Measurements from ENCODE around the gene KCNMA1. TPM values are rescaled to one million over a fixed set of nuclear protein-coding genes. Genes with fewer than 3 reads are reported as not detected.

Gene KCNMA1
- total RNA-seq, 2 donors from 2014 or later = 23.2 to 44.5 TPM

DNA sequence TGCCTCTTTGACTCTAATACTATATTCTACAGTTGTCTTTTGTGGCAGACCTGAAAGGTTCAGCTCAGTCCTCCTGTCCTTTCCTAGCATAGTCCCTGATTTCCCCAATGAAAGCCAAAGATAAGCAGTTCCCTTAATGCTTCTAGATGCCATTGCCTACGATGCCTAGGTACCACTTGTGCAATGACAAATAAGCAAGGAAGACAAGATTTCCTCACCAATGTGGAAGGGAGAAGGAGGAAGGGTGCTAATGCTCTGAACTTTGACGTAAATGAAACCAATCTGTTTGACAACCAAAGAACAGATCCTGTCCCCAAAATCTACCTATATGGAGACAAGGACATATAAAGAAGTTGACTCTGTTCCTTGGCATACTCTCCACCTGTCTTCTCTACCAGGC is 393.3 kb downstream of the KCNMA1 start:
- H3K27me3 ChIP-seq = no peaks in the 10 kb centered on the region
- TF ChIP-seq CTCF (IDR thresholded peaks at IDR 0.05) = no peak
- no peak overlapping the region for H3K9ac ChIP-seq (ENCODE audit: low read depth in 2 of 2, low read length in 2 of 2)
- no peak overlapping the region for H3K27ac ChIP-seq
- H3K9me3 ChIP-seq = no peaks in the 10 kb centered on the region
- H3K4me1 ChIP-seq = no peaks in the 10 kb centered on the region
- intact Hi-C loops (cut with DNase I) = no loop called here
- no peak for DNase-seq
- H3K4me3 ChIP-seq = no peak overlapping the region
- H3K36me3 ChIP-seq = no peaks in the 10 kb centered on the region

GRCh38 chr10:77241350-77241725 is 396.3 kb downstream of the KCNMA1 start:
- DNase-seq = no peak
- intact Hi-C loops (cut with DNase I) = no loop called here
- no peak overlapping the region for H3K4me3 ChIP-seq
- no peak overlapping the region for H3K9ac ChIP-seq (ENCODE audit: low read depth in 2 of 2, low read length in 2 of 2)
- H3K9me3 ChIP-seq = no peaks in the 10 kb centered on the region
- H3K4me1 ChIP-seq = no peaks in the 10 kb centered on the region
- no peak overlapping the region for H3K27ac ChIP-seq
- no peak for TF ChIP-seq CTCF (IDR thresholded peaks at IDR 0.05)
- no peaks in the 10 kb centered on the region for H3K36me3 ChIP-seq
- no peaks in the 10 kb centered on the region for H3K27me3 ChIP-seq

DNA sequence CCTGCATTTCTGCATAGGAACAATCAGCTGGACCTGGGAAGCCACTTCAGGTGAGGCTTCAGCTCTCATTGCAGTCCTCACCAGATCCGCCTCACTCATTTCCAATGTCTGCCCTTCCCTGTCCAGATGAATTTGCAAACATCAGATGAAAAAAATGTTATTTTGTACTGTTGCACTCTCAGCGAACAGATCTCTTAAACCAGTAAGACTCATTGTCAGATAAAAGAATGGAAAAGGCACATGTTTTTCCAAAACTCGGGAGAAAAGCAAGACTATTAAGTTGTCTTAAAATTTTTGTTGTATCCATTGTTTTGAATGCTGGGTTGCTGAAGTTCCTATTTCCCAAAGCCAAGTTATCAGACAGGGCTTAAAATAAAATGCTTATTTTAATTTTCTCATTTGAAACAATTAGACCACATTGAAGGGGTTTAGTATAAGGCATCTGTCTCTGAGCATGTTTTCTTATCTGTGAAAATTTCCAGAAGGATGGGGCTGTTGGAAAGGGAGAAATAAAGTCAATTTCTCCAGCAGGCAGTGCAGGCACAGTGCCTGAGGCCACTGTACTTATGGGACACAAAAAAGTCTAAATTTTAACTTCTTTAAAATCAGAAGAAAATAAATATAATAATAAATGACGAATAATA is 396.8 kb downstream of the KCNMA1 start:
- H3K27ac ChIP-seq = peak overlapping the region; percentile 20
- intact Hi-C loops (cut with DNase I) = no loop called here
- no peak for DNase-seq
- no peak overlapping the region for H3K9ac ChIP-seq (ENCODE audit: low read depth in 2 of 2, low read length in 2 of 2)
- H3K27me3 ChIP-seq = no peaks in the 10 kb centered on the region
- TF ChIP-seq CTCF (IDR thresholded peaks at IDR 0.05) = no peak
- no peaks in the 10 kb centered on the region for H3K9me3 ChIP-seq
- H3K4me1 ChIP-seq = no peaks in the 10 kb centered on the region
- no peaks in the 10 kb centered on the region for H3K36me3 ChIP-seq
- no peak overlapping the region for H3K4me3 ChIP-seq

GRCh38 chr10:77240041-77240652 is 397.5 kb downstream of the KCNMA1 start:
- DNase-seq = no peak
- Histone ChIP-seq H3K4me3 (no peak overlapping the region), H3K36me3 (no peaks in the 10 kb centered on the region), H3K27ac (peak overlapping the region; percentile 20), H3K9me3 (no peaks in the 10 kb centered on the region), H3K9ac (ENCODE audit: low read depth in 2 of 2, low read length in 2 of 2) (no peak overlapping the region), H3K27me3 (no peaks in the 10 kb centered on the region), H3K4me1 (no peaks in the 10 kb centered on the region)
- intact Hi-C loops (cut with DNase I) = no loop called here
- TF ChIP-seq CTCF (IDR thresholded peaks at IDR 0.05) = no peak

DNA sequence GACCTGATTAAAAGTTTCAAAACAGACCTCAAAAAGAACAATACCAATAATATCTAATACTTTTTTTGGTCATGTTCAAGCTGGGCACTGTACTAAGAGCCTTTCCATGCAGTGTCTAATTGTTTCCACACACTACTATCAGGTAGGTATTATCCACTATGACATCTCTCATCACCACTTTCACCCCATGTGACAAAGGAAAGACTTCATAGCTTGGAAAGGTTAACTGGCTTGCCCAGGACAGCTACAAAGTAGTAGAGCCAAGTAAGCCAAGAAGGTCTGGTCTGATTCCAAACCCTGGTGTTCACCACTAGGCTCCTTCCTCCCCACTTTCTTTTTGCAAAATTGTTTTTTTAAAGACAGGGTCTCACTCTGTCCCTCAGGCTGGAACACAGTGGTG is 400.5 kb downstream of the KCNMA1 start:
- intact Hi-C loops (cut with DNase I) = no loop called here
- no peak overlapping the region for H3K27ac ChIP-seq

More for the DNA sequence above, 400.5 kb downstream of the KCNMA1 start:
- Histone ChIP-seq H3K27me3 (no peaks in the 10 kb centered on the region), H3K9ac (ENCODE audit: low read depth in 2 of 2, low read length in 2 of 2) (no peak overlapping the region), H3K4me3 (no peak overlapping the region), H3K4me1 (no peaks in the 10 kb centered on the region), H3K36me3 (no peaks in the 10 kb centered on the region), H3K9me3 (no peaks in the 10 kb centered on the region)
- no peak for TF ChIP-seq CTCF (IDR thresholded peaks at IDR 0.05)
- no peak for DNase-seq
